Lower leg skin (tissue), 4 donors: ENCODE data around the gene DEF6. TPM values are rescaled to one million over a fixed set of nuclear protein-coding genes. Genes with fewer than 3 reads are reported as not detected.

Experiments
- DNase-seq, 2 donors: peaks; one replicate each; pipeline ENCODE4 v3.0.0-alpha.2; 2019; ENCODE audit warnings: low spot score in 2 of 2
- H3K4me3 ChIP-seq: fragments of 200-600 bp; sonication (generic); 2 replicates; pipeline ENCODE4 v1.5.1; 2017; ENCODE audit warnings: mild to moderate bottlenecking, low read depth; ENCODE audit not compliant: poor library complexity, severe bottlenecking
- CTCF ChIP-seq, 3 donors: fragments of 450-650 bp; IDR thresholded peaks; one replicate each; pipeline ENCODE4 v1.5.1; 2016; ENCODE audit warnings: antibody characterized with exemption in 3 of 3, mild to moderate bottlenecking in 3 of 3, moderate library complexity in 2 of 3
- POLR2A ChIP-seq, 2 donors: fragments of 450-650 bp; IDR thresholded peaks; one replicate each; pipeline ENCODE4 v1.6.1; 2016 to 2017; ENCODE audit warnings: antibody characterized with exemption in 2 of 2, mild to moderate bottlenecking in 1 of 2, moderate library complexity in 1 of 2
- WGBS, 2 donors: methylation state at CpG; one replicate each; pipeline ENCODE4 v1.1.5; 2018; 5-methylcytosine and 5-hydroxymethylcytosine counted together
- intact Hi-C: fragments of 100-400 bp; cut with DNase I; formaldehyde crosslinking; loops from one replicate; pipeline ENCODE4 v1.15.0; 2023; ENCODE audit warnings: low total_unique reads
- total RNA-seq, 4 donors: library from RNA; depleted of rRNA; stranded (reverse); fragments of >200 nt; gene quantifications; one replicate each; pipeline ENCODE4 v1.1.0, GENCODE V29; 2016

DEF6 gene
- total RNA-seq, 4 donors from 2014 or later, result 30.1 to 53.3 (median 39.4) TPM

GRCh38 chr6:35294308-35294945, 3.2 kb upstream of the DEF6 start:
- 61 to 63% methylated on average over 10 of the region's 10 CpGs for WGBS, 2 donors
- H3K4me3 ChIP-seq, result no peak overlapping the region
- intact Hi-C loops, result no loop called here
- no peak for TF ChIP-seq CTCF (IDR thresholded peaks at IDR 0.05)
- no peak for TF ChIP-seq POLR2A (IDR thresholded peaks at IDR 0.05)
- DNase-seq, result no peak

- intact Hi-C loops, result no loop called here
- DNase-seq, result no peak
- TF ChIP-seq CTCF (IDR thresholded peaks at IDR 0.05), result no peak
- no peak for TF ChIP-seq POLR2A (IDR thresholded peaks at IDR 0.05)
- H3K4me3 ChIP-seq, result no peak overlapping the region
- 86 to 92% methylated on average over 2 of the region's 2 CpGs for WGBS, 2 donors
Measured at GRCh38 chr6:35295036-35295435, 2.6 kb upstream of the DEF6 start.

- TF ChIP-seq CTCF (IDR thresholded peaks at IDR 0.05) (no peak), POLR2A (IDR thresholded peaks at IDR 0.05) (no peak)
- intact Hi-C loops, result no loop called here
- WGBS, 2 donors, result 58 to 59% methylated on average over 3 of the region's 3 CpGs
- H3K4me3 ChIP-seq, result no peak overlapping the region
- DNase-seq, result no peak
Measured at GRCh38 chr6:35295521-35296315, 1.9 kb upstream of the DEF6 start.

- no peak for DNase-seq
- TF ChIP-seq POLR2A (IDR thresholded peaks at IDR 0.05), result no peak
- 55 to 65% methylated on average over 5 to 6 of the region's 6 CpGs for WGBS, 2 donors
- H3K4me3 ChIP-seq, result no peak overlapping the region
- intact Hi-C loops, result no loop called here
Measured at GRCh38 chr6:35296931-35297600, 552 bp upstream of the DEF6 start.

GRCh38 chr6:35298625-35299140, 1.1 kb downstream of the DEF6 start:
- intact Hi-C loops, result loop anchor here (2.0 kb wide), 1 partner anchor 436 kb away; no protein-coding TSS in a partner anchor
- WGBS, 2 donors, result 70 to 73% methylated on average over 6 of the region's 6 CpGs
- no peak for DNase-seq

More at GRCh38 chr6:35298625-35299140, 1.1 kb downstream of the DEF6 start:
- H3K4me3 ChIP-seq, result no peak overlapping the region
- TF ChIP-seq POLR2A (IDR thresholded peaks at IDR 0.05) (no peak), CTCF (IDR thresholded peaks at IDR 0.05) (no peak)
